ENCODE measurements around the gene TP53I11. TPM values are rescaled to one million over a fixed set of nuclear protein-coding genes. Genes with fewer than 3 reads are reported as not detected.

TP53I11 gene
- total and polyA plus RNA-seq, 2 donors (not counting 3 experiments of a cell fraction or from before 2014, with no cell fraction given) = 31.5 to 79.4 TPM

DNA sequence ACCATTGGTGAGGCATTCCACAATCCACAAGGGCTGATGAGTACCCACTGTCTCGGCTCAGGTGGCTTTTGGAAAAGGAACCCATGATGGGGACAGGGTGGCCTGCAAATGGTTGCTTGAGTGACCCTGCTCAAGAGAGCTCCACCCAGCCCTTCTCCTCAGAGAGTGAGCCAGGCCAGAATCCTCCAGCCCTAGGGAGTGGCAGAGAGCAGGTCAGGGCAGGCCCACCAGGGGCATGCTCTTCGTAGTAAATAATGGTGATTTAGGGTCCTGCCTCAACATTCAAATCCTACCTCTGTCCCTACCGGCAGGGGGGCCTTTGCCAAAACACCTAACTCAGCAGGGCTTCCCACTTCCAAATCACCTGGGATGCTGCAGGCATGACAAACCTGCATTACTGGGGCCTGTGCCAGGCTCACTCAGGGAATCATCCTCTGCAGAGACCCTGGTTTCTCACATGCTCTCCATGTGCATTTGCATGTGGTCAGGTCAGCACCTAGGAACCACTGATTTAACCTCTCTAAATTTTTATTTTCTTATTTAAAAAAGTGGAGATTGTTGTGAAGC, 17.3 kb upstream of the TP53I11 start:
- BruUV-seq (replicated peaks) = no TSS peak
- DNase-seq (ENCODE audit: low read depth, low spot score) = no peak
- Histone ChIP-seq H3K9ac (replicated peaks; ENCODE audit: extremely low read depth, insufficient read depth, low read length) (no peak overlapping the region), H3K9me1 (replicated peaks; ENCODE audit: control insufficient read depth, extremely low read depth, insufficient read depth, low read length) (no peaks in the 10 kb centered on the region), H2AFZ (ENCODE audit: low read depth, low read length) (no peak overlapping the region), H3K27me3 (ENCODE audit: control insufficient read depth in 2 of 2, insufficient read depth in 2 of 2, low read length in 2 of 2) (peaks cover 0 to 3% of the 10 kb centered on the region in 2 experiments), H3K4me2 (ENCODE audit: insufficient read depth, low read length) (no peak overlapping the region), H3K4me3 (replicated peaks in 1 of 3; ENCODE audit: insufficient read depth in 1 of 3, low read depth in 1 of 3, low read length in 3 of 3) (no peak overlapping the region), H3K79me2 (ENCODE audit: control insufficient read depth, insufficient read depth, low read length) (no peaks in the 10 kb centered on the region), H4K20me1 (replicated peaks; ENCODE audit: control insufficient read depth, extremely low read depth, insufficient read depth, low read length) (no peaks in the 10 kb centered on the region), H3K36me3 (ENCODE audit: control insufficient read depth in 2 of 2, extremely low read depth in 1 of 2, insufficient read depth in 2 of 2, low read length in 2 of 2) (no peaks in the 10 kb centered on the region), H3K9me3 (replicated peaks; ENCODE audit: control insufficient read depth, insufficient read depth, low read length) (no peaks in the 10 kb centered on the region), H3K27ac (ENCODE audit: insufficient read depth, low read depth, low read length) (no peak overlapping the region), H3K4me1 (ENCODE audit: control insufficient read depth, extremely low read depth, insufficient read depth, low read length) (no peaks in the 10 kb centered on the region)
- no peak for FAIRE-seq
- intact Hi-C loops (cut with micrococcal nuclease) (no loop called here), dilution Hi-C loops (cut with MboI; ENCODE audit: extremely low pct_ligation_motif_present, low sequenced_read_pairs) (no loop called here)
- POLR2A ChIA-PET = no interaction called here
- TF ChIP-seq MYC (IDR thresholded peaks at IDR 0.05; ENCODE audit: low read depth, low read length) (no peak), POLR2A (IDR thresholded peaks at IDR 0.05; ENCODE audit: low read depth, low read length) (no peak), POLR2AphosphoS5 (IDR thresholded peaks at IDR 0.05; ENCODE audit: insufficient read depth, low read depth, low read length) (no peak), FOS (IDR thresholded peaks at IDR 0.05; ENCODE audit: borderline replicate concordance, insufficient read depth, low read length) (no peak), JUN (IDR thresholded peaks at IDR 0.05; ENCODE audit: borderline replicate concordance, insufficient read depth, insufficient read length, low read depth) (no peak), GATA2 (IDR thresholded peaks at IDR 0.05; ENCODE audit: insufficient read depth, insufficient read length, low read depth, low read length) (no peak)
- TF ChIP-seq, protein P1, sequence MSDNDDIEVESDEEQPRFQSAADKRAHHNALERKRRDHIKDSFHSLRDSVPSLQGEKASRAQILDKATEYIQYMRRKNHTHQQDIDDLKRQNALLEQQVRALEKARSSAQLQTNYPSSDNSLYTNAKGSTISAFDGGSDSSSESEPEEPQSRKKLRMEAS (IDR thresholded peaks at IDR 0.05; ENCODE audit: insufficient read depth, insufficient read length) = no peak
- CTCF ChIA-PET = interaction anchor here (2.0 kb wide), 1 partner anchor 31 kb away, joined by 6 read pairs; no protein-coding TSS in a partner anchor

- intact Hi-C loops (cut with micrococcal nuclease) (no loop called here), dilution Hi-C loops (cut with MboI; ENCODE audit: extremely low pct_ligation_motif_present, low sequenced_read_pairs) (no loop called here)
- ChIA-PET POLR2A (no interaction called here), CTCF (no interaction called here)
- H4K20me1 ChIP-seq (replicated peaks; ENCODE audit: control insufficient read depth, extremely low read depth, insufficient read depth, low read length) = no peaks in the 10 kb centered on the region
- FAIRE-seq = no peak
- no peaks in the 10 kb centered on the region for H3K4me1 ChIP-seq (ENCODE audit: control insufficient read depth, extremely low read depth, insufficient read depth, low read length)
- no peak for TF ChIP-seq JUN (IDR thresholded peaks at IDR 0.05; ENCODE audit: borderline replicate concordance, insufficient read depth, insufficient read length, low read depth)
- no peak for TF ChIP-seq EZH2 (IDR thresholded peaks at IDR 0.05; ENCODE audit: borderline replicate concordance, low read depth, low read length, severe bottlenecking)
- TF ChIP-seq, protein P1 (IDR thresholded peaks at IDR 0.05; ENCODE audit: insufficient read depth, insufficient read length) = no peak
- TF ChIP-seq MYC (IDR thresholded peaks at IDR 0.05; ENCODE audit: low read depth, low read length) = no peak
- TF ChIP-seq, protein P2, sequence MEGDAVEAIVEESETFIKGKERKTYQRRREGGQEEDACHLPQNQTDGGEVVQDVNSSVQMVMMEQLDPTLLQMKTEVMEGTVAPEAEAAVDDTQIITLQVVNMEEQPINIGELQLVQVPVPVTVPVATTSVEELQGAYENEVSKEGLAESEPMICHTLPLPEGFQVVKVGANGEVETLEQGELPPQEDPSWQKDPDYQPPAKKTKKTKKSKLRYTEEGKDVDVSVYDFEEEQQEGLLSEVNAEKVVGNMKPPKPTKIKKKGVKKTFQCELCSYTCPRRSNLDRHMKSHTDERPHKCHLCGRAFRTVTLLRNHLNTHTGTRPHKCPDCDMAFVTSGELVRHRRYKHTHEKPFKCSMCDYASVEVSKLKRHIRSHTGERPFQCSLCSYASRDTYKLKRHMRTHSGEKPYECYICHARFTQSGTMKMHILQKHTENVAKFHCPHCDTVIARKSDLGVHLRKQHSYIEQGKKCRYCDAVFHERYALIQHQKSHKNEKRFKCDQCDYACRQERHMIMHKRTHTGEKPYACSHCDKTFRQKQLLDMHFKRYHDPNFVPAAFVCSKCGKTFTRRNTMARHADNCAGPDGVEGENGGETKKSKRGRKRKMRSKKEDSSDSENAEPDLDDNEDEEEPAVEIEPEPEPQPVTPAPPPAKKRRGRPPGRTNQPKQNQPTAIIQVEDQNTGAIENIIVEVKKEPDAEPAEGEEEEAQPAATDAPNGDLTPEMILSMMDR (IDR thresholded peaks at IDR 0.05; ENCODE audit: extremely low read depth in 1 of 2, insufficient read depth in 1 of 2, low read depth in 1 of 2, low read length in 2 of 2) = no peak
- TF ChIP-seq GATA2 (IDR thresholded peaks at IDR 0.05; ENCODE audit: insufficient read depth, insufficient read length, low read depth, low read length) = no peak
- BruUV-seq (replicated peaks) = no TSS peak
- no peak for DNase-seq (ENCODE audit: low read depth, low spot score)
- no peak overlapping the region for H3K27ac ChIP-seq (ENCODE audit: insufficient read depth, low read depth, low read length)
- H3K4me2 ChIP-seq (ENCODE audit: insufficient read depth, low read length) = no peak overlapping the region
- no peak overlapping the region for H3K4me3 ChIP-seq (replicated peaks in 1 of 3; ENCODE audit: insufficient read depth in 1 of 3, low read depth in 1 of 3, low read length in 3 of 3)
- no peaks in the 10 kb centered on the region for H3K9me1 ChIP-seq (replicated peaks; ENCODE audit: control insufficient read depth, extremely low read depth, insufficient read depth, low read length)
- no peak overlapping the region for H3K9ac ChIP-seq (replicated peaks; ENCODE audit: extremely low read depth, insufficient read depth, low read length)
- no peaks in the 10 kb centered on the region for H3K79me2 ChIP-seq (ENCODE audit: control insufficient read depth, insufficient read depth, low read length)
- peaks cover 0 to 3% of the 10 kb centered on the region in 2 experiments for H3K27me3 ChIP-seq (ENCODE audit: control insufficient read depth in 2 of 2, insufficient read depth in 2 of 2, low read length in 2 of 2)
- H2AFZ ChIP-seq (ENCODE audit: low read depth, low read length) = no peak overlapping the region
- H3K9me3 ChIP-seq (replicated peaks; ENCODE audit: control insufficient read depth, insufficient read depth, low read length) = no peaks in the 10 kb centered on the region
- no peaks in the 10 kb centered on the region for H3K36me3 ChIP-seq (ENCODE audit: control insufficient read depth in 2 of 2, extremely low read depth in 1 of 2, insufficient read depth in 2 of 2, low read length in 2 of 2)
These were observed 16.0 kb upstream of the TP53I11 start for GRCh38 chr11:44966694-44967093.

Data from endothelial cell of umbilical vein (primary cell).